ENCODE measurements around the gene TLK1.

GRCh38 chr2:171181064-171182049 is 20.7 kb upstream of the TLK1 start:
- TF ChIP-seq CTCF (IDR thresholded peaks at IDR 0.05; ENCODE audit: insufficient read depth, low read depth, low read length): no peak
- TF ChIP-seq EZH2 (IDR thresholded peaks at IDR 0.05; ENCODE audit: insufficient read depth, low read length): no peak

Data from astrocyte (in vitro differentiated cells and primary cell).